ENCODE measurements around the gene EIF4E2.

GRCh38 chr2:232562515-232563151 is 12.1 kb downstream of the EIF4E2 start:
- no peak for TF ChIP-seq CTCF (IDR thresholded peaks at IDR 0.05)
- no peak for TF ChIP-seq EP300 (IDR thresholded peaks at IDR 0.05)

Measured in tibial nerve (tissue), 4 donors.